ENCODE data around the gene RETN. TPM values are rescaled to one million over a fixed set of nuclear protein-coding genes. Genes with fewer than 3 reads are reported as not detected.

Gene RETN
- total RNA-seq, 1 experiment from 2014 or later = not detected

- no peak for TF ChIP-seq REST (IDR thresholded peaks at IDR 0.05; ENCODE audit: low read depth)
- TF ChIP-seq SP1 (IDR thresholded peaks at IDR 0.05; ENCODE audit: low read depth) = no peak
- TF ChIP-seq CBX3 (IDR thresholded peaks at IDR 0.05; ENCODE audit: low read depth) = no peak
Measured at GRCh38 chr19:7662657-7663056, 6.2 kb upstream of the RETN start (continued).

DNA sequence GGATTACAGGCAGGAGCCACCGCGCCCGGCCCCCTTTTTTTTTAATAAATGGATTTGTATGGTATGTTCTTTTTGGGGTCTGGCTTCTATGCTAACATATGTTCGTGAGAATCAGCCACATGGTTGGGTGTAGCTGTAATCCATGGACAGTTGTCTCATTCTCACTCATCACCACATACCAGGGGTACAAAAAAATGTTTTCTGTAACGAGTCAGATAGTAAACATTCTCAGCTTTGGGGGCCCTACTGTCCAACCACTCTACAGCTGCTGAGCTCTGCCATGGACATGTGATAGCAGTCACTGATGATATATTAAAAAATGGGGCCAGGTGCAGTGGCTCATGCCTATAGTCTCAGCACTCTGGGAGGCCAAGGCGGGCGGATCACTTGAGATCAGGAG lies 5.1 kb upstream of the RETN start:
- POLR2A ChIA-PET = no interaction called here
- Histone ChIP-seq H3K27me3 (ENCODE audit: insufficient read depth, low read length) (no peaks in the 10 kb centered on the region), H3K9me2 (ENCODE audit: insufficient read depth) (no peaks in the 10 kb centered on the region), H3K27ac (ENCODE audit: low read depth, low read length) (no peak overlapping the region), H3K9ac (ENCODE audit: low read length) (no peak overlapping the region), H3K79me2 (ENCODE audit: insufficient read depth, low read length) (no peaks in the 10 kb centered on the region), H3K36me3 (ENCODE audit: control insufficient read depth in 1 of 2, insufficient read depth in 2 of 2, low read length in 2 of 2) (no peaks in the 10 kb centered on the region), H3K4me3 (replicated peaks in 1 of 2; ENCODE audit: low read depth in 1 of 2, low read length in 2 of 2) (no peak overlapping the region), H3K4me2 (ENCODE audit: low read length) (no peak overlapping the region), H2AFZ (ENCODE audit: low read depth, low read length, poor library complexity, severe bottlenecking) (no peak overlapping the region), H3K4me1 (ENCODE audit: control insufficient read depth in 1 of 2, insufficient read depth in 2 of 2, low read length in 2 of 2) (no peaks in the 10 kb centered on the region), H4K20me1 (ENCODE audit: insufficient read depth) (no peaks in the 10 kb centered on the region), H3K9me3 (ENCODE audit: control insufficient read depth in 1 of 2, insufficient read depth in 1 of 2, low read depth in 1 of 2, low read length in 2 of 2) (no peaks in the 10 kb centered on the region)
- TF ChIP-seq JUND (IDR thresholded peaks at IDR 0.05) (no peak), ZFX (IDR thresholded peaks at IDR 0.05) (no peak)
- DNase-seq (ENCODE audit: low read depth, low spot score) = no peak
- CTCF ChIA-PET = no interaction called here
- no TSS peak for BruUV-seq (replicated peaks)
- intact Hi-C loops (cut with micrococcal nuclease) = no loop called here
- no peak for ATAC-seq
- RAD21 ChIA-PET (ENCODE audit: low non-redundant PET in 1 of 2, low total read pairs in 2 of 2, uncharacterized antibody in 2 of 2, unreplicated experiment in 2 of 2) = no interaction called here

GRCh38 chr19:7665076-7665475 lies 3.8 kb upstream of the RETN start:
- Histone ChIP-seq H3K9ac (ENCODE audit: low read length) (no peak overlapping the region), H2AFZ (ENCODE audit: low read depth, low read length, poor library complexity, severe bottlenecking) (no peak overlapping the region), H3K4me1 (ENCODE audit: control insufficient read depth in 1 of 2, insufficient read depth in 2 of 2, low read length in 2 of 2) (no peaks in the 10 kb centered on the region), H3K27ac (ENCODE audit: low read depth, low read length) (no peak overlapping the region), H3K4me3 (replicated peaks in 1 of 2; ENCODE audit: low read depth in 1 of 2, low read length in 2 of 2) (no peak overlapping the region), H3K36me3 (ENCODE audit: control insufficient read depth in 1 of 2, insufficient read depth in 2 of 2, low read length in 2 of 2) (no peaks in the 10 kb centered on the region), H3K4me2 (ENCODE audit: low read length) (no peak overlapping the region), H4K20me1 (ENCODE audit: insufficient read depth) (no peaks in the 10 kb centered on the region), H3K79me2 (ENCODE audit: insufficient read depth, low read length) (no peaks in the 10 kb centered on the region), H3K9me2 (ENCODE audit: insufficient read depth) (no peaks in the 10 kb centered on the region), H3K9me3 (ENCODE audit: control insufficient read depth in 1 of 2, insufficient read depth in 1 of 2, low read depth in 1 of 2, low read length in 2 of 2) (no peaks in the 10 kb centered on the region), H3K27me3 (ENCODE audit: insufficient read depth, low read length) (no peaks in the 10 kb centered on the region)
- BruUV-seq (replicated peaks) = no TSS peak
- intact Hi-C loops (cut with micrococcal nuclease) = no loop called here
- DNase-seq (ENCODE audit: low read depth, low spot score) = no peak
- TF ChIP-seq REST (IDR thresholded peaks at IDR 0.05; ENCODE audit: low read depth) (no peak), CTCF (IDR thresholded peaks at IDR 0.05 in 2 of 3, conservative IDR thresholded peaks at IDR 0.05 in 1 of 3; ENCODE audit: borderline replicate concordance in 1 of 3, insufficient read depth in 1 of 3, low read depth in 2 of 3, low read length in 2 of 3) (no peak), CBX3 (IDR thresholded peaks at IDR 0.05; ENCODE audit: low read depth) (no peak), ELF1 (IDR thresholded peaks at IDR 0.05; ENCODE audit: borderline replicate concordance, low read depth) (no peak), SRF (IDR thresholded peaks at IDR 0.05; ENCODE audit: low read depth) (no peak)
- ATAC-seq = no peak
- ChIA-PET RAD21 (ENCODE audit: low non-redundant PET in 1 of 2, low total read pairs in 2 of 2, uncharacterized antibody in 2 of 2, unreplicated experiment in 2 of 2) (no interaction called here), POLR2A (interaction anchor here (1.3 kb wide), 1 partner anchor 16 kb away, joined by 3 read pairs; the partner anchor contains the start of gene TRAPPC5), CTCF (interaction anchor here (1.2 kb wide), 1 partner anchor 16 kb away, joined by 3 read pairs; the partner anchor contains the start of gene TRAPPC5)
